ENCODE results near the gene FAM111A.
"Not testable (repeated sequence)": the region's sequence is repeated elsewhere in the genome, so short reads cannot be mapped to it uniquely, and the experiment has no call there.

The FAM111A gene

GRCh38 chr11:59114344-59114743, 28.3 kb upstream of the FAM111A start:
- H3K4me2 ChIP-seq (ENCODE audit: low read length): no peak overlapping the region
- no peaks in the 10 kb centered on the region for H3K9me3 ChIP-seq (replicated peaks; ENCODE audit: low read length)
- no peaks in the 10 kb centered on the region for H3K27me3 ChIP-seq (ENCODE audit: control insufficient read depth, insufficient read depth, low read length)
- H3K4me3 ChIP-seq (ENCODE audit: low read length): no peak overlapping the region
- peaks cover 14% of the 10 kb centered on the region for H3K36me3 ChIP-seq (ENCODE audit: insufficient read depth, low read length)
- H3K4me1 ChIP-seq (ENCODE audit: control insufficient read depth, insufficient read depth, low read length): no peaks in the 10 kb centered on the region
- H3K9ac ChIP-seq (ENCODE audit: low read depth, low read length): no peak overlapping the region

GRCh38 chr11:59115553-59115952, 27.1 kb upstream of the FAM111A start:
- H3K27me3 ChIP-seq (ENCODE audit: control insufficient read depth, insufficient read depth, low read length): no peaks in the 10 kb centered on the region
- H3K36me3 ChIP-seq (ENCODE audit: insufficient read depth, low read length): peaks cover 14% of the 10 kb centered on the region
- H3K4me2 ChIP-seq (ENCODE audit: low read length): no peak overlapping the region
- H3K9me3 ChIP-seq (replicated peaks; ENCODE audit: low read length): no peaks in the 10 kb centered on the region
- no peak overlapping the region for H3K4me3 ChIP-seq (ENCODE audit: low read length)
- no peaks in the 10 kb centered on the region for H3K4me1 ChIP-seq (ENCODE audit: control insufficient read depth, insufficient read depth, low read length)
- no peak overlapping the region for H3K9ac ChIP-seq (ENCODE audit: low read depth, low read length)

- Histone ChIP-seq H3K36me3 (ENCODE audit: insufficient read depth, low read length) (peaks cover 14% of the 10 kb centered on the region), H3K4me1 (ENCODE audit: control insufficient read depth, insufficient read depth, low read length) (no peaks in the 10 kb centered on the region), H3K9me3 (replicated peaks; ENCODE audit: low read length) (no peaks in the 10 kb centered on the region), H3K27me3 (ENCODE audit: control insufficient read depth, insufficient read depth, low read length) (no peaks in the 10 kb centered on the region), H3K9ac (ENCODE audit: low read depth, low read length) (no peak overlapping the region), H3K4me3 (ENCODE audit: low read length) (no peak overlapping the region), H3K4me2 (ENCODE audit: low read length) (no peak overlapping the region)
Observed at GRCh38 chr11:59117774-59118173, 24.9 kb upstream of the FAM111A start.

- no peaks in the 10 kb centered on the region for H3K9me3 ChIP-seq (replicated peaks; ENCODE audit: low read length)
- no peaks in the 10 kb centered on the region for H3K27me3 ChIP-seq (ENCODE audit: control insufficient read depth, insufficient read depth, low read length)
- no peak overlapping the region for H3K4me3 ChIP-seq (ENCODE audit: low read length)
- no peak overlapping the region for H3K4me2 ChIP-seq (ENCODE audit: low read length)
- no peak overlapping the region for H3K9ac ChIP-seq (ENCODE audit: low read depth, low read length)
- no peaks in the 10 kb centered on the region for H3K4me1 ChIP-seq (ENCODE audit: control insufficient read depth, insufficient read depth, low read length)
- H3K36me3 ChIP-seq (ENCODE audit: insufficient read depth, low read length): peaks cover 11% of the 10 kb centered on the region
Observed at GRCh38 chr11:59119826-59120225, 22.8 kb upstream of the FAM111A start.

DNA sequence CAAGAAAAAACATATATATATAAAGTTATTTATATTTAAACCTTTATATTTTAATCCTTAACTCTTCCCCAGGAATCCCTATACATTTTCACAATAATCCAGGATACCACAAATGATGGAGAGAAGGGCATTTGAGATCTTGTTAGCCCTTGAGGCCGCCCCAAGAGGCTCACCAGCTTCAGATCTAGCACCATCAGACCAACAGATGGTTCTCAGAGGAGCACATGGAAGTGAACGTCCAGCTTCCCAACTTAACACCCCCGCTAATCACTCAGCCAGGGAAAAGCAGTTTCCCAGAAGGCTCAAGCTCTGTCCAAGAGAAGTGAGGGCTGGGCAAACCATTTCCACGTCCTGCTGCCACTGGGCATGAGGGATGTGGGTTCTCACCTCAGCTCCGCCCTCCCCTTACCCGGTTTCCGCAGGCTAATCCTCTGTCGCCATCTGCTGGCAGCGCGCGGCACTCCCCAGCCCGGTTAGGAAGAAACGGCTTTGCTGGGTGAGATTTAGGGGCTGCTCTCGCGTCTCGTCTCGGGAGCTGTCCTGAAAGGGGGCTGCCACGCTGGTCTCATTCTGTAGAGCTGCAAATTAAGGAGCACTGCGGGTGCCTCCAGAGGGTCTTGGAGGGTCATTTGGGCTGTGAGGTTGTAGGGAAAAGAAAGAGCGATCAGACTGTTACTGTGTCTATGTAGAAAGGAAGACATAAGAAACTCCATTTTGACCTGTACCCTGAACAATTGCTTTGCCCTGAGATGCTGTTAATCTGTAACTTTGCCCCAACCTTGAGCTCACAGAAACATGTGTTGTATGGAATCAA, 6.8 kb upstream of the FAM111A start:
- H3K9me3 ChIP-seq (replicated peaks; ENCODE audit: low read length): no peaks in the 10 kb centered on the region
- no peaks in the 10 kb centered on the region for H3K27me3 ChIP-seq (ENCODE audit: control insufficient read depth, insufficient read depth, low read length)
- H3K4me1 ChIP-seq (ENCODE audit: control insufficient read depth, insufficient read depth, low read length): peaks cover 6% of the 10 kb centered on the region
- peaks cover 4% of the 10 kb centered on the region for H3K36me3 ChIP-seq (ENCODE audit: insufficient read depth, low read length)
- H3K9ac ChIP-seq (ENCODE audit: low read depth, low read length): peak overlapping the region; percentile 46
- H3K4me2 ChIP-seq (ENCODE audit: low read length): peak overlapping the region; percentile 79
- H3K4me3 ChIP-seq (ENCODE audit: low read length): peak overlapping the region; percentile 47

- not testable (repeated sequence) for H3K36me3 ChIP-seq (ENCODE audit: insufficient read depth, low read length); H3K4me3 ChIP-seq (ENCODE audit: low read length); H3K9ac ChIP-seq (ENCODE audit: low read depth, low read length); H3K4me1 ChIP-seq (ENCODE audit: control insufficient read depth, insufficient read depth, low read length); H3K9me3 ChIP-seq (replicated peaks; ENCODE audit: low read length); H3K27me3 ChIP-seq (ENCODE audit: control insufficient read depth, insufficient read depth, low read length)
- H3K4me2 ChIP-seq (ENCODE audit: low read length): peak overlapping the region; percentile 79
Observed at GRCh38 chr11:59136551-59136950, 6.1 kb upstream of the FAM111A start.

DNA sequence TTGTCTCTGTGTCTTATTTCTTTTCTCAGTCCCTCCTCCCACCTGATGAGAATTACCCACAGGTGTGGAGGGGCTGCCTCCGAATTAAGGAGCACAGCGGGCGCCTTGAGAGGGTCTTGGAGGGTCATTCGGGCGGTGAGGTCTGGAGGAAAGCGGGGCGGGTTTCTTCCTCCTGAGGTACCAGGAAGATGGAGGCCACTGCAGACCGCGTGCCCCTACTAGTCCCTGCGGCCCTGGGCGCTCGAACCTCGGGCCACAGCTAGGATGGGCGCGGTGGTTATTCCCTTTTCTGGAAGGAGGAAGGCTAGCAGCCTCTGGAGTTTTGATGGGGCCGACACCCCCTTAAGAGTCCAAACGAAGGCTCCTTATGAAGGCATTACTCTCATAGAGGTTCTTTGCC, 5.5 kb upstream of the FAM111A start:
- no peak overlapping the region for H3K9ac ChIP-seq (ENCODE audit: low read depth, low read length)
- H3K27me3 ChIP-seq (ENCODE audit: control insufficient read depth, insufficient read depth, low read length): no peaks in the 10 kb centered on the region
- peaks cover 6% of the 10 kb centered on the region for H3K4me1 ChIP-seq (ENCODE audit: control insufficient read depth, insufficient read depth, low read length)
- no peaks in the 10 kb centered on the region for H3K9me3 ChIP-seq (replicated peaks; ENCODE audit: low read length)
- H3K4me3 ChIP-seq (ENCODE audit: low read length): no peak overlapping the region
- no peak overlapping the region for H3K4me2 ChIP-seq (ENCODE audit: low read length)
- H3K36me3 ChIP-seq (ENCODE audit: insufficient read depth, low read length): peaks cover 4% of the 10 kb centered on the region

- Histone ChIP-seq H3K4me2 (ENCODE audit: low read length) (no peak overlapping the region), H3K9me3 (replicated peaks; ENCODE audit: low read length) (no peaks in the 10 kb centered on the region), H3K27me3 (ENCODE audit: control insufficient read depth, insufficient read depth, low read length) (no peaks in the 10 kb centered on the region), H3K9ac (ENCODE audit: low read depth, low read length) (no peak overlapping the region), H3K36me3 (ENCODE audit: insufficient read depth, low read length) (no peaks in the 10 kb centered on the region), H3K4me1 (ENCODE audit: control insufficient read depth, insufficient read depth, low read length) (peaks cover 8% of the 10 kb centered on the region), H3K4me3 (ENCODE audit: low read length) (no peak overlapping the region)
Observed at GRCh38 chr11:59138643-59139042, 4.0 kb upstream of the FAM111A start.

- Histone ChIP-seq H3K27me3 (ENCODE audit: control insufficient read depth, insufficient read depth, low read length) (no peaks in the 10 kb centered on the region), H3K4me3 (ENCODE audit: low read length) (no peak overlapping the region), H3K36me3 (ENCODE audit: insufficient read depth, low read length) (no peaks in the 10 kb centered on the region), H3K9ac (ENCODE audit: low read depth, low read length) (peak overlapping the region; percentile 96), H3K9me3 (replicated peaks; ENCODE audit: low read length) (no peaks in the 10 kb centered on the region), H3K4me2 (ENCODE audit: low read length) (peak overlapping the region; percentile 93), H3K4me1 (ENCODE audit: control insufficient read depth, insufficient read depth, low read length) (peaks cover 24% of the 10 kb centered on the region)
Observed at GRCh38 chr11:59141191-59141590, 1.5 kb upstream of the FAM111A start.

GRCh38 chr11:59141673-59142460, 789 bp upstream of the FAM111A start:
- H3K9ac ChIP-seq (ENCODE audit: low read depth, low read length): peak overlapping the region; percentile 96
- peaks cover 4% of the 10 kb centered on the region for H3K36me3 ChIP-seq (ENCODE audit: insufficient read depth, low read length)
- H3K27me3 ChIP-seq (ENCODE audit: control insufficient read depth, insufficient read depth, low read length): no peaks in the 10 kb centered on the region
- H3K4me3 ChIP-seq (ENCODE audit: low read length): peak overlapping the region; percentile 96
- no peaks in the 10 kb centered on the region for H3K9me3 ChIP-seq (replicated peaks; ENCODE audit: low read length)
- H3K4me2 ChIP-seq (ENCODE audit: low read length): peak overlapping the region; percentile 93
- H3K4me1 ChIP-seq (ENCODE audit: control insufficient read depth, insufficient read depth, low read length): peaks cover 25% of the 10 kb centered on the region

GRCh38 chr11:59144096-59144495, 1.4 kb downstream of the FAM111A start:
- peaks cover 25% of the 10 kb centered on the region for H3K4me1 ChIP-seq (ENCODE audit: control insufficient read depth, insufficient read depth, low read length)
- peaks cover 16% of the 10 kb centered on the region for H3K36me3 ChIP-seq (ENCODE audit: insufficient read depth, low read length)
- H3K9ac ChIP-seq (ENCODE audit: low read depth, low read length): peak overlapping the region; percentile 96
- no peaks in the 10 kb centered on the region for H3K9me3 ChIP-seq (replicated peaks; ENCODE audit: low read length)
- H3K4me3 ChIP-seq (ENCODE audit: low read length): peak overlapping the region; percentile 96
- H3K27me3 ChIP-seq (ENCODE audit: control insufficient read depth, insufficient read depth, low read length): no peaks in the 10 kb centered on the region
- peak overlapping the region; percentile 93 for H3K4me2 ChIP-seq (ENCODE audit: low read length)

All from skeletal muscle satellite cell (primary cell).